Putamen (tissue), 1 donor: ENCODE data around the gene SPATS2.
"Not testable (repeated sequence)": the region's sequence is repeated elsewhere in the genome, so short reads cannot be mapped to it uniquely, and the experiment has no call there.

ENCODE experiments used
- DNase-seq: peaks from one replicate; pipeline ENCODE4 v3.0.0-alpha.2; 2016; ENCODE audit warnings: low spot score

SPATS2 gene

DNA sequence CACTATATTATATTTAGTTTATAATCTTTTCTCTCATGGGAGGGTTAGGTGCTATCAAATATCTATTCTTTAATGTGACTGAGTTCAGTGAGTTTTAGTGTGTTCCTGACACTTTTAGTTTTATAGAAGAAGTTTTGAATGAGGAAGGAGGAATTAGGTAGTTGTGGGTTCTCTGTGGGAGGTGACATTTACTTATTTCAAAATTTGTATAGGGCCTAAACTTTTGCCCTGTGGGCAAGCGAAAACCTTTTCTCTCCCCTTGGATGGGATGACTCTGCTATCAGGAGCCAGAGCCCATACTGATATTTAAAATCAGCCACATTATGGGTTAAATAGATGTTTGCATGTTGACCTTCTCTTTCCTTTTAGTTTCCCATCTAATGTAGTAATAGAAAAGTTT is 43.6 kb downstream of the SPATS2 start:
- DNase-seq: no peak

DNA sequence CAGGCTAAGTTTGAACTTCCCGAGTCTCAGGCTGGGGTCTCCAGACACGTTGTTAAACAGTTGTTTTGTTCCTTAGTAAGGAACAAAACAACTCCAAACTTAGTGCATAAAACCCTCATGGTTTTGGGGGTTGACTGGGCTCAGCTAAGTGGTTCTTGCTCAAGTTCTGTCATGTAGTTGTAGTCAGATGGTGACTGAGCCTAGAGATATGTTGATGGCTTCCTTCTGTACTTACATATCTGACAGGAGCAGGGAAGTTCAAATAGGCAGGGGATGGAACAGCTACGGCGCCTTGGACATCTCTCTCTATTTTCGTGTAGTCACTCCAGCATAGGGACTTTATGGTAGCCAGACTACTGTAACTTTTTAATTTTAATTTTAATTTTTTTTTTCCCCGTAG is 45.7 kb downstream of the SPATS2 start:
- DNase-seq: no peak

DNA sequence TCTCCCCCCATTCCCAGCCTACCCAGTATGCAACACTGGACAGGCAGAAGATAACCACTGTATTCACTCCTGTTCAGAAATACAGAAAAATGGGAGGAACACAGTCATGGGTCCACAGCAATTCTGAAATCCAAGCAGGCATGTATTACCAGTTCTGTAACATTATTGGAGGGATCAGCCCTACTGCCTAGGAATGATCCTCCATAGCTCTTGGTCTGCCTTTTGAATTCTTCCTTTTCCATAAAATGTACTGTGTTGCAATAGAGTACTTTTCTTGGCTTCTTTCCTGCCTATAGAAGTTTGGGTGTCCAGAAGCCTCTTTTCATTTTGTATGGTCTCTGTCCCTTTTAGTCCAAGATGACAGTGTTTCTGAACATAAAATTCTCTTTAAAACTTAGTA is 46.5 kb downstream of the SPATS2 start:
- no peak for DNase-seq

DNA sequence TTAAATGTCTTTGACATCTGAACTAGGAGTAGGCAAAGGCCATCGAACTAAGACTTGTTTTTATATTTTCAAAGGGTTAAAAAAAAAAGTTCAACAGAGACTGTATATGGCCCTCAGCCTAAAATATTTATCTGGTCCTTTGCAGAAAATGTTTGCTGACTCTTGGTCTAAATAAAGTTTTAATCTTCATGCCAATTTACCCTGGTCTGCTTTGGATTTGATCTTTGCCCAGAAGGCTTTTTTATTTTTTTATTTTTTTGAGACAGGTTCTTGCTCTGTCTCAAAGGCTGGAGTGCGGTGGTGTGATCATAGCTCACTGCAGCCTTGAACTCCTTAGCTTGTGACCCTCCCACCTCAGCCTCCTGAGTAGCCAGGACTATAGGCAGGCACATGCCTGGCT is 47.1 kb downstream of the SPATS2 start:
- no peak for DNase-seq

DNA sequence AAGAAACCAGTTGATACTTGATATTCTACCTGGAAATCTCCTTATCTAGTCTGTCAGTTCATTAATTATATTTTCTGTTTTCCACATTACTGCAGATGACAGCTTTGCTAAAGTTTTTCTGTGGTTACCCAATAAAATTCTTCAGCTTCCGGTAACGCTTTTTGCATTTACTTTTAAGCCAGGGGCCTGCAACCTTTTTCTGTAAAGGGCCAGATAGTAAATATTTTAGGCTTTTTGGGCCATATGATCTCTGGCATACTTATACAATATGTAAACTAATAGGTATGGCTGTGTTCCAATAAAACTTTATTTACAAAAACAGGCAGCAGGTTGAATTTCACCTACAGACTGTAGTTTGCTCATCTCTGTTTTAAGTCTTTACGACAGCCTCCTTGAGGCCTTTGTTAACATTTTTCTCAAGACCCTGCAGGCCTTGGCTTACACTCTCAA is 48.3 kb downstream of the SPATS2 start:
- no peak for DNase-seq

DNA sequence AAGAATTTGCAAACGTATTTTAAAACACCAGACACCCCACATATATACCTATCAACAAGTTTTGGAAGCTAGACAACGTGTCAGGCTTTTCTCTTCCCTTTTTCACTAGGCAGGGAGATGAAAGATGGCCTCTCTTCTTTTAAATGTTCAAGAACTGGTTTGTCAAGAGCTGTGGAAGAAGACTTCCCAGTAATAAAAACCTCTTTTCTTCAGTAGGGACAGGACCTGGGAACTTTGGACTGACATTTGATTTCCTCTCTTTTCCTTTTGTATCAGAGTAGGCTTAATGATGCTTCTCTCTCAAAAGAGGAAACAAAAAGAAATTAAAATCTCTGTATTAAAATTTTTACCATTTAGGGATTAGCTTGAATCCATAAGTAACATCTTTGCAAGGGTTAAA is 49.6 kb downstream of the SPATS2 start:
- DNase-seq: no peak

DNA sequence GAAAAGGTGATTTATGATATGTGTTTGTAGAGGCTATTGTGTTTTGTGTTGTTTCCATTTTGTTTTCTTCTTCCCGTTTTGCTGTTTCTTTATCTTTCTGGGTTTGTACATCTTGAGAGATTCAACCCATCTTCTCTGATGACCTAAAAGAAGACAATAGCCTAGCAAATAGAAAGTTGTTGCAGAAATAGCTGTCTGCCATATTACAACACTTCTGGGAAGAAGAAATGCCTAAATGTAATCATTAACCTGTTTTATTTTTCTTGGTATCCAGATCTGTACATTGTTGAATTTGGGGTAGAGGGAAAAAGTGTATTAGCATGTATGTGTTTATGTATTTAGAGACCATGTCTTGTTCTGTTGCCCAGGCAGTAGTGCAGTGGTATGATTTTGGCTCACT is 50.3 kb downstream of the SPATS2 start:
- DNase-seq: no peak

DNA sequence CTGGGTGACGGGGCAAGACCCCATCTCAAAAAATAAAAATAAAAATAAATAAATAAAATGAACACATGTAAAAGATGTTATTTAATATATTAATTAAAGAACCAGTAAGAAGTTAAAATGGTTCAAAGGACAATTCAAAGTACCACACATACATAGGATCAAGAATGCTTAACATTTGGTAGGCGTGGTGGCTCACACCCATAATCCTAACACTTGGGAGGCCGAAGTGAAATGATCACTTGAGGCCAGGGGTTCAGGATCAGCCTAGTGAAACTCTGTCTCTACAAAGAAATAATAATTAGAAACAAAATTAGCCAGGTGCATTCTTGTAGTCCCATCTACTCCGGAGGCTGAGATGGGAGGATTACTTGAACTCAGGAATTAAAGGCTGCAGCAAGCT is 53.3 kb downstream of the SPATS2 start:
- DNase-seq: no peak

DNA sequence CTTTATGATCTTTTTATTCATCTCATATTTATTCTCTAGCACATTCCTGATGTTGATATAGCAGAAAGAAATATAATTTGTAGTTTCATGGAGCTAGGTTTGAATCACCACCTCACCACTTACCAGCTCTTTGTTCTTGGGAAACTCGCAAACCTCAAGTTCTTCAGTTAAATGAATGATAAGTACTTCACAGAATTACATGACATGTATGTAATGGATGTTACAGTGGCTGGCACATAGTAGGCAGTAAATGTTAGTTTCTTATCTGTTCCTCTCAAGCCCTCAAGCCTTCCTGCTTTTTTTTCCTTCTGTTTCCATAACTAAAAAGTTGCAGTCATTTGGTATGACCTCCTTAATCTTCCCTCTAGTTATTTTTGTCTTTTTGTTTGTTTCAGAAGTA is 54.9 kb downstream of the SPATS2 start:
- DNase-seq: no peak

DNA sequence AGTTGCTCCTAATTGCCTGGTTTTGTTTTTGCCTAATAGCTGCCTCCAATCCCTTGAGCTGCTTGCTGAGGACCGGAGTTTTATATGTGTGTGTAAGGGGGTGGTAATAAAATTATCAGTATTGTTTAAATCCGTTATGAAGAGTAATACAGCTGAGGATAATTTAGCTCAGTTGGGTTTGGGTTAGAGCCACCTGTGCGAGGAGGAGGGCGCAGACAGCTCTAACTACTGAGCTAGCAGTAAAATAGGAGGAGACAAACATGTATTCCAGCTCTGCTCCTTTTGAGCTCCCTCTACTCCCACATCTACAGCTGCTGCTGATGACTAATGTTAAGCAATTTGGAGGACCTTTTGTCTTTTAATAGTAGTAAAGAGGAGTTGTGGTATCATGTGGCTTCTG is 61.5 kb downstream of the SPATS2 start:
- DNase-seq: peak; percentile 79

DNA sequence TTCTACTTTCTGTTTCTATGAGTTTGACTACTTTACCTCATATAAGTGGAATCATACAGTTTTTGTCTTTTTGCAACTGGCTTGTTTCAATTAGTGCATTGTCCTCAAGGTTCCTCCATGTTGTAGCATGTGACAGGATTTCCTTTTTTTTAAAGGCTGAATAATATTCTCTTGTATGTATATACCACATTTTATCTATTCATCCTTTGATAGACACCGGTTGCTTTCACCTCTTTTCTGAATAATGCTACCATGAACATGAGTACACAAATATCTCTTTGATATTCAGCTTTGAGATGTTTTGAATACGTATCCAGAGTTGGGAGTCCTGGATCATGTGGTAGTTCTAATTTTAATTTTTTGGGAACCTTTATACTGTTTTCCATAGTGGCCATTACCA is 65.4 kb downstream of the SPATS2 start:
- DNase-seq: no peak

DNA sequence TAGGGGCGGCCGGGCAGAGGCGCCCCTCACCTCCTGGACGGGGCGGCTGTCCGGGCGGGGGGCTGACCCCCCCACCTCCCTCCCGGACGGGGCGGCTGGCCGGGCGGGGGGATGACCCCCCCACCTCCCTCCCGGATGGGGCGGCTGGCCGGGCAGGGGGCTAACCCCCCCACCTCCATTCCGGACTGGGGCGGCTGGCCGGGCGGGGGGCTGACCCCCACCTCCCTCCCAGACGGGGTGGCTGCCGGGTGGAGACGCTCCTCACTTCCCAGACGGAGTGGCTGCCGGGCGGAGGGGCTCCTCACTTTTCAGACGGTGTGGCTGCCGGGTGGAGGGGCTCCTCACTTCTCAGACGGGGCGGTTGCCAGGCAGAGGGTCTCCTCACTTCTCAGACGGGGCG is 69.5 kb downstream of the SPATS2 start:
- DNase-seq: not testable (repeated sequence)

DNA sequence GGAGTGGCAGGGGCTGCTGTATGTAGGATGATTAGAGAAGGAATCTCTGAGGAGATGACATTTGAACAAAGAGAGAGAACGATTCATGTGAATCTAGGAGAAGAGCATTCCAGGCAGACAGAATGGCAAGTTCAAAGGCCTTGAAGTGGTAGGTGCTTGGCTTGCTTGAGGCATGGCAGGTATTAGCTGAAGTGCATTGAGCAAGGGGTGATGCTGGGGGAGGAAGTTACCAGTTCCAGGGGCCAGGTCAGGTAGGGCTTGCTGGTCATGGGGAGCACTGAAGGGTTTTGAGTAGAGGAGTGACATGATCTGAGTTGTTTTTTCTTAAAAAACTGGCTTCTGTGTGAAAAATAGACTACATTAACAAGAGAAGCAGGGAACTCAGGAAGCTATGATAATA is 71.8 kb downstream of the SPATS2 start:
- no peak for DNase-seq

DNA sequence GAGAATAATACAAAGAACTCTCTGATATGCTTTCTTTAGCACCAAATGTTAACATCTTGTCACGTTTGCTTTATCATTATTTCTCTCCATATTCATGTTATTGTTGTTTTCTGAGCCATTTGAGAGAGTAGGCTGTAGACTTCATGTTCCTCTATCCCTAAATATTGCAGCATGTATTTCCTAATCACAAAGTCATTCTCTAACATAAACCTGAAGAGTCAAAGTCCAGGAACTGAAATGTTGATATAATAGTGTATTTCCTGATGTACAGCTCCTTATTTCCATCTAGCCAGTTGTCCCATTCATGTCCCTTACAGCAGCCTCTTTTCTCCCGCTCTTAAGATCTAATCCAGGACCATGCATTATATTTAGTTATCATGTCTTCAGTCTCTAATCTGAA is 72.8 kb downstream of the SPATS2 start:
- no peak for DNase-seq

DNA sequence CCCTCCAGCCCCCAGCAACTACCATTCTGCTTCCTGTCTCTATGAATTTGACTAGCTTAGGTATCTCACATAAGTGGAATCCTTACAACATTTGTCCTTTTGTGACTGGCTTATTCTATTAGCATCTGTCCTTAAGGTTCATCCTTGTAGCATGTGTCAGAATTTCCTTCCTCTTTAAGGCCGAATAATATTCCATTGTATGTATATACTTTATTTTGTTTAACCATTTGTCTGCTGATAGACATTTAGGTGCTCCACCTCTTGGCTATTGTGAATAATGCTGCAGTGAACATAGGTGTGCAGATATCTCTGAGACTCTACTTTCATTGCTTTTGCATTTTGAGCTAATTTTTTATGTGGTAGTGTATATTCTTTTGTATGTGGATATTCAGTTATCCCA is 75.7 kb downstream of the SPATS2 start:
- no peak for DNase-seq

DNA sequence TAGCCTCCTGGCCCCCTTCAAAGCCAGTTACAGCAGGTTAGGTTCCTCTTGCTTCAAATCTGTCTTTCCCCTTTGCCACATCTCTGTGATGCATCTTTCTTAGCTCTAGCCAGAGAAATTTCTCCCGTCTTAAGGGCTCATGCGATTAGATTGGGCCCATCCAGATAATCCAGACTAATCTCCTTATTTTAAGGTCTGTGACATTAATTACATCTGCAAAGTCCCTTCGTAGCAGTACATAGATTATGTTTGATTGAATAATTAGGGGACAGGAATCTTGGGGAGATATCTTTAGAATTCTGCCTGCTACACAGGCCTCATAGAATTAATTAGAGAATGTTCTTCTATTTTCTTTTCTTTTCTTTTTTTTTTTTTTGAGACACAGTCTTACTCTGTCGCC is 79.3 kb downstream of the SPATS2 start:
- no peak for DNase-seq

DNA sequence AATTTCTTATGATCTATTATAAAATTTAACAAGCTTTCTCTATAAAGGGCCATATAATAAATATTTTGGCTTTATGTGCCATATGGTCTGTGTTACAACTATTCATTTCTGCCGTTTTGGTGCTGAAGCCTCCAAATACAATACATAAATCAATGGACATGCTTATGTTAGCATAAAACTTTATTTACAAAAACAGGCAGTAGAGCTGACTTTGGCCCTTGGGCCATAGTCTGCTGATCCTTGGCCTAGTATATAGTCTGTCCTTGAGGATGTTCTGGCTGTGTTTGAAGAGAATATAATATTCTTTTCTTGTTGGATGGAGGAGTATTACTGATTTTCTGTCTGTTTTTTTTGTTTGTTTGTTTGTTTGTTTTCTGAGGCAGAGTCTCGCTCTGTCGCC is 81.6 kb downstream of the SPATS2 start:
- DNase-seq: no peak

DNA sequence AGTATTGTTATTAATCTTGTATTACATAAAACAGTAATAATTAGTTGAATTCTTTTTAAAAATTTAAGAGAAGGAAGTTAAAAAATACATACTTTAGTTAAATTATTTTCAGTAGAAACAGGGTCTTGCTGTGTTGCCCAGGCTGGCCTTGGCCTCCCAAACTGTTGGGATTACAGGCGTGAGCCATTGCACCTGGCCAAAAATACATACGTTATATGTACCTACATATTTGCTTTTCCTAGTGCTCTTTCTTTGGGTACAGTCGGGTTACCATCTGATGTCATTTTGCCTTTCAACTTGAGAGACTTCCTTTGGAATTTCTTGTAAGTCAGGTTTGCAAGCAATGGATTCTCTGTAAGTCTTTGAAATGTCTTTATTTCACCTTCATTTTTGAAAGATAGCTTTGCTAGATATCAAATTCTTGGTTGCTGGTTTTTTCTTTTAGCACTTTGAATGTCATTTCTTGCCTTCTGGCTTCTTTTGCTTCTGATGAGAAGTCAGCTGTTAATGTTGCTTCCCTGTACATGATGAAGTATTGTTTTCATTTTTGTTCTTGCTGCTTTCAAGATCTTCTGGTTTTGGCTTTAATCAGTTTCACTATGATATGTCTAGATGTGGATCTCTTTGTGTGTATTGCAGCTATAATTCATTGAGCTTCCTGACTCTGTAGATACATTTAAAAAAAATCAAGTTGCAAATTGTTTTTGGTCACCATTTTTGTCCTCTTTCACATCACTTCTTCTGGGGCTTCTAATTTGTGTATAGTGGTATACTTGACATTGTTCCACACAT is 84.4 kb downstream of the SPATS2 start:
- no peak for DNase-seq

DNA sequence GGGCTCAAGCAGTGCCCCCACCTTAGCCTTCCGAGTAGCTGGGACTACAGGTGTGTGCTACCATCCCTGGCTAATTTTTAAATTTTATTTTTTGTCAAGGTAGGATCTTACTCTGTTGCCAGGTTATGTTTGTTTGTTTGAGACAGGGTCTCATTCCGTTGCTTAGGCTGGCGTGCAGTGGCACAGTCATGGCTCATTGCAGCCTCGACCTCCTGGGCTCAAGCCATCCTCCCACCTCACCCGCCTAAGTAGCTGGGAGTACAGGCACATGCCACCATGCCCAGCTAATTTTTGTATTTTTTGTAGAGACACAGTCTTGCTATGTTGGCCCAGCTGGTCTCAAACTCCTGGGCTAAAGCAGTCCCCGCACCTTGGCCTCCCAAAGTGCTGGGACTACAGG is 88.2 kb downstream of the SPATS2 start:
- DNase-seq: no peak

DNA sequence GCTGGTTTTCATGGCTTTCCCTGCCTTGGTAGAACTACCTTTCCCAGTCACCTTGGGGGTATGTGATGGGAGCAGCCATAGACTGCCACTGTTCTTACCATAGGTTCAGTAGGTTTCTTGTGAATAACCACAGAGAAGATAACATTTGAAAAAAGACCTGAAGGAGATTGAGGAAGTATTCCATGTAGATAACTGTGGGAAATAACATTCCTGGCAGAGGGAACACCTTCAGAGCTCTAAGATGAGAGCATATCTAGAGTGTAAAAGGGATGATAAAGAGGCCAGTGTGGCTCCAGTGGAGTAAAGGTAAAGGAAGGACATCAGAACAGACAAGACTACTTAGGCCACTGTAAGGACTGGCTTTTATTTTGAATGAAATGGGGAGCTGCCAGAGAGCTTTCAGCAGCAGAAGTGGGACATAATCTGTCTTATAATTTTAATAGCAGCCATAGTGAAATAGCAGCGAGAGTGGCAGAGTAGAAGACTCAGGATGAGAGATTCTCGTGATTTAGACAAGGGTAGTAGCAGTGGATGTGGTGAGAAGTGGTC is 88.9 kb downstream of the SPATS2 start:
- no peak for DNase-seq

DNA sequence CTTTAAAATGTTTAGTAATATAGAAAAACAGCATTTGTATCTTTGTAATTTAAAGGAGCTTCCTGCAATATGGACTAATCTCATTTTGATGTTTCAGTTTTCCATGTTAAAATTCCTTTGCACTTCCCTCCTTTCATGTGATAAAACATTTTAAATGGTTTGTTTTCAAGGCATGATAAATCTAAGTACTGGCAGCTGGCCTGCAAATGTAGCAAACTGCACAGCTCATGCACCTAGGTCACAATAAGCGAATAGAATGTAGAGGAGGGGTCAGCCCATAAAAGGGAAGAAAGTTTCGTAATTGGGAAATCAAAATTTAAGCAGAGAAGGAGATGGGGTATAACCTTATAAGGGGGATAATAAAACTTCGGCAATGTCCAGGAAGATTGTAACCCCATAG is 91.6 kb downstream of the SPATS2 start:
- DNase-seq: no peak

DNA sequence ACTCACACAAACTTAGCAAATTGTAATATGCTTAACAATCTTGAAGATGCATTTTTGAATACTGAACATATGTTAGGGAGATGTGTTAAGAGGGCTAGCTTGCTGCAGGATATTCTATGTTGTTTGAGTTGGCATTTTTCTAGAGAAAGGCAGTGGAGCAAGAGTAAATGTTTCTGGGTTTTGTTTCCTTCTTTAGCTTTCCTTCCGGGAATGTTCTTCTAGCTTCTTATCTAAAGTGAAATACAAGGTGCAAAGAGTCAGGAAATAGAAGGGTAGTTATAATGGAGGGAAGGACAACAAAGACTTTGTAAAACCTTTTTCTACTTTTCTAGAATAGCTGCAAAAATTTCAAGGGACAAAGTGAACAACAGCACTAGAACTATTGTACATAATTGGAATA is 94.0 kb downstream of the SPATS2 start:
- no peak for DNase-seq

DNA sequence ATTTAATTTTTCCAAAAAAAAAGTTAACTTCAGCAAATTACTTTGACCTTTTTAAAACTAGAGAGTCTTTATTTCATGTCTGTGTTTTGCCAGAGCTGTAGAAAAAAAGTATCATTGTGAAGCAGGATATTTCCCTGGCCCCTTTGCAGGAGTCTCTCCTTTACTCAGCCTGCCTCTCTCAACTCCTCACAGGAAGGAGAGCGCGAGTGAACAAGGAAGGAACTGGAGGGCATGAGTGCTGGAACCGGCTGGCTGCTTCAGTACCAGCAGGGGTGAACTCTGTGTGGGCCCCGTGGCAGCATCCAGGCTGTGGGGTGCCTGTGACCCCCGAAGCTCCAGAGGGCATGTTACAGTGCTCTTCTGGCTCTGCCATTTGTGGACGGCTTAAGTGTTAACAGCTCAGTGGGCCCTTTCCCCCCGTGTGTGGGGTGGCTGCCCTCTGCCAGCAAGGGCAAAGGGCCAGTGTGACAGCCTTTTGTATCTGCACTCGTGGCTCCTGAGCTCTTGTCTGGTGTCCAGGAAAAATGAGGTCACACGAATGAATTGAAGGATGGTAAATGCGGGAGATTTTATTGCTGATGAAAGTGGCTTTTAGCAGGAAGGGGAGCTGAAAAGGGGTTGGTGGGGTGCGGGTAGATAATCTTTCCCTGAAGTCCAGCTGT is 95.0 kb downstream of the SPATS2 start:
- DNase-seq: no peak

DNA sequence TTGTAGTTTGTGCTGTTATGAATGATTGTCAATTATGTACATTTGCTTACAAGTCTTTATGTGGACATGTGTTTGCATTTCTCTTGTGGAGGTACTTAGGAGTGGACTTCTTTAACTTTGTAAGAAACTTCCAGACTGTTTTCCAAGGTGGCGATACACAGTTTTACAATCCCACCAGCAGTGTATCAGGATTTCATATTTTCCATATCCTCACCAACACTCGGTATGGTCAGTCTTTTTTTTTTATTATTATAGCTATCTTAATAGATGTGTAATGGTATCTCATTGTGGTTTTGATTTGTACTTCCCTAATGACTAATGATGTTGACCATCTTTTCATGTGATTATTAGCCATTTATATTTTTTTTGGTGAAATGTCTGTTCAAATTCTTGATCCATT is 97.9 kb downstream of the SPATS2 start:
- DNase-seq: no peak
